ENCODE results near the gene PTPRR.

Gene PTPRR

GRCh38 chr12:70908978-70909377 is 11.6 kb downstream of the PTPRR start:
- DNase-seq: no peak

GRCh38 chr12:70907412-70907811 is 13.1 kb downstream of the PTPRR start:
- DNase-seq: no peak

GRCh38 chr12:70895956-70896355 is 24.6 kb downstream of the PTPRR start:
- no peak for DNase-seq

- no peak for DNase-seq
Observed at GRCh38 chr12:70892593-70892992, 27.9 kb downstream of the PTPRR start.

GRCh38 chr12:70890895-70891832 is 29.4 kb downstream of the PTPRR start:
- DNase-seq: no peak

GRCh38 chr12:70885956-70886355 is 34.6 kb downstream of the PTPRR start:
- DNase-seq: no peak

- no peak for DNase-seq
Observed at GRCh38 chr12:70883855-70884254, 36.7 kb downstream of the PTPRR start.

GRCh38 chr12:70880744-70881143 is 39.8 kb downstream of the PTPRR start:
- DNase-seq: no peak

- DNase-seq: no peak
Observed at GRCh38 chr12:70876952-70877351, 43.6 kb downstream of the PTPRR start.

GRCh38 chr12:70875628-70876027 is 44.9 kb downstream of the PTPRR start:
- DNase-seq: no peak

GRCh38 chr12:70854881-70855568 is 65.5 kb downstream of the PTPRR start:
- DNase-seq: no peak

- no peak for DNase-seq
Observed at GRCh38 chr12:70854138-70854537, 66.4 kb downstream of the PTPRR start.

- no peak for DNase-seq
Observed at GRCh38 chr12:70853326-70853725, 67.2 kb downstream of the PTPRR start.

- DNase-seq: no peak
Observed at GRCh38 chr12:70852416-70853150, 68.0 kb downstream of the PTPRR start.

GRCh38 chr12:70849265-70849960 is 71.1 kb downstream of the PTPRR start:
- no peak for DNase-seq

- DNase-seq: no peak
Observed at GRCh38 chr12:70847871-70848270, 72.7 kb downstream of the PTPRR start.

GRCh38 chr12:70845268-70845667 is 75.3 kb downstream of the PTPRR start:
- DNase-seq: no peak

GRCh38 chr12:70843363-70843762 is 77.2 kb downstream of the PTPRR start:
- no peak for DNase-seq

GRCh38 chr12:70842942-70843341 is 77.6 kb downstream of the PTPRR start:
- no peak for DNase-seq

- DNase-seq: no peak
Observed at GRCh38 chr12:70842136-70842535, 78.4 kb downstream of the PTPRR start.

GRCh38 chr12:70840656-70841350 is 79.7 kb downstream of the PTPRR start:
- no peak for DNase-seq

- DNase-seq: no peak
Observed at GRCh38 chr12:70839544-70839943, 81.0 kb downstream of the PTPRR start.
